K562 (cell line): ENCODE data around the gene RAB5A. TPM values are rescaled to one million over a fixed set of nuclear protein-coding genes. Genes with fewer than 3 reads are reported as not detected.

Source experiments
- ARID1B ChIP-seq: fragments of 450-650 bp; IDR thresholded peaks from 2 replicates; pipeline ENCODE4 v1.6.1; 2016; ENCODE audit warnings: antibody characterized with exemption, mild to moderate bottlenecking, inconsistent platforms
- CBFA2T3 ChIP-seq: fragments of 450-650 bp; IDR thresholded peaks from 2 replicates; pipeline ENCODE4 v1.6.1; 2017
- CBX3 ChIP-seq, 2 experiments: IDR thresholded peaks; 1 replicate in 1 of 2; 2 replicates in 1 of 2; pipeline ENCODE4 v1.6.1; 2012; ENCODE audit warnings: inconsistent platforms in 2 of 2, low read length in 2 of 2, borderline replicate concordance in 1 of 2, control low read depth in 1 of 2
- CHD1 ChIP-seq: fragments of 200-600 bp; sonication (generic); IDR thresholded peaks from one replicate; pipeline ENCODE4 v1.6.1; 2012; ENCODE audit warnings: mild to moderate bottlenecking, moderate library complexity, low read length, inconsistent platforms
- ETS1 ChIP-seq: conservative IDR thresholded peaks from 2 replicates; pipeline ENCODE4 v1.6.1; 2011; ENCODE audit warnings: low read depth, mild to moderate bottlenecking, low read length; ENCODE audit not compliant: control insufficient read depth
- MGA ChIP-seq: fragments of 450-650 bp; IDR thresholded peaks from 2 replicates; pipeline ENCODE4 v1.6.1; 2016; ENCODE audit warnings: mild to moderate bottlenecking, moderate library complexity
- POU5F1 ChIP-seq: fragments of 150-350 bp; IDR thresholded peaks from 2 replicates; pipeline ENCODE4 v1.6.1; 2014; ENCODE audit warnings: borderline replicate concordance, low read length, low read depth, mild to moderate bottlenecking; ENCODE audit not compliant: partially characterized antibody
- PRPF4 ChIP-seq: fragments of 200-400 bp; formaldehyde crosslinking; IDR thresholded peaks from one replicate; pipeline ENCODE4 v1.6.1; 2017; ENCODE audit warnings: low read length, low read depth, mild to moderate bottlenecking; ENCODE audit not compliant: insufficient read depth, poor library complexity, severe bottlenecking
- SIX5 ChIP-seq, 2 experiments: IDR thresholded peaks; 2 replicates each; pipeline ENCODE4 v1.6.1; 2011; ENCODE audit warnings: low read length in 2 of 2, borderline replicate concordance in 1 of 2, low read depth in 1 of 2, mild to moderate bottlenecking in 1 of 2, moderate library complexity in 1 of 2; ENCODE audit not compliant: insufficient read depth in 1 of 2
- SRSF9 ChIP-seq: fragments of 200-400 bp; formaldehyde crosslinking; IDR thresholded peaks from 2 replicates; pipeline ENCODE4 v1.6.1; 2017; ENCODE audit warnings: low read depth, low read length, borderline replicate concordance
- ZBTB17 ChIP-seq: fragments of 450-650 bp; formaldehyde crosslinking; IDR thresholded peaks from 2 replicates; pipeline ENCODE4 v1.4.0; 2020; ENCODE audit warnings: mild to moderate bottlenecking
- ZNF3 ChIP-seq: fragments of 250-450 bp; sonication (Bioruptor Pico); IDR thresholded peaks from 2 replicates; pipeline ENCODE4 v1.5.0; 2021; ENCODE audit warnings: mild to moderate bottlenecking, moderate library complexity
- ZNF79 ChIP-seq: fragments of 250-450 bp; sonication (Bioruptor Pico); IDR thresholded peaks from 2 replicates; pipeline ENCODE4 v1.4.0; 2020; ENCODE audit warnings: low read depth, mild to moderate bottlenecking, moderate library complexity
- polyA plus RNA-seq, 8 experiments: library from polyadenylated mRNA; depleted of rRNA in 4 of 8; stranded (reverse) in 5 of 8; unstranded in 3 of 8; fragments of >200 nt; fragmentation: Nextera tagmentation in 2 of 8; fragmentation: Illumina TruSeq in 1 of 8; extraction: Ambion mirVana in 2 of 8; extraction: Trizol in 1 of 8; gene quantifications; 2 replicates each; pipeline versions ENCODE4 v1.2.1 to v1.2.3, GENCODE V29; 2011 to 2014; ENCODE audit warnings: inconsistent platforms in 1 of 8, missing spikeins in 1 of 8
- total RNA-seq, 7 experiments: library from RNA; depleted of rRNA in 6 of 7; stranded (reverse); fragments of >200 nt in 6 of 7; fragmentation: Illumina TruSeq in 2 of 7; extraction: Trizol in 2 of 7; gene quantifications; 2 replicates each; pipeline versions ENCODE4 v1.2.1 to v1.2.3, GENCODE V29; 2011 to 2021; ENCODE audit warnings: low replicate concordance in 1 of 7

Gene RAB5A
- total and polyA plus RNA-seq, 9 of the 15 experiments (the other 6 are each of a cell fraction or from before 2014, with no cell fraction given) = 28.3 to 64.2 (median 49.0) TPM

- no peak for TF ChIP-seq SIX5 (IDR thresholded peaks at IDR 0.05; ENCODE audit: borderline replicate concordance in 1 of 2, insufficient read depth in 1 of 2, low read depth in 1 of 2, low read length in 2 of 2)
- no peak for TF ChIP-seq SRSF9
- peak; percentile 70; the same call in 1 of the 2 replicates for TF ChIP-seq ZBTB17 (CRISPR knock-in tag)
- TF ChIP-seq ZNF79 (CRISPR knock-in tag) = no peak
- TF ChIP-seq CHD1 = no peak
- TF ChIP-seq POU5F1 = no peak
- no peak for TF ChIP-seq ZNF3 (CRISPR knock-in tag)
- TF ChIP-seq CBFA2T3 = peak; percentile 7; the same call in 1 of the 2 replicates
- TF ChIP-seq ARID1B = no peak
- no peak for TF ChIP-seq MGA
- no peak for TF ChIP-seq PRPF4
- no peak for TF ChIP-seq CBX3 (IDR thresholded peaks at IDR 0.05; ENCODE audit: borderline replicate concordance in 1 of 2, low read length in 2 of 2)
- peak; percentile 42 for TF ChIP-seq ETS1
These were observed 790 bp downstream of the RAB5A start (continued) for GRCh38 chr3:19947549-19948225.
